Activated T-cell treated with anti-CD3 and anti-CD28 coated beads, Interleukin-2, amount 50 U/mL, for 4 hours (primary cell): Measurements from ENCODE around the gene PGLYRP3. TPM values are rescaled to one million over a fixed set of nuclear protein-coding genes. Genes with fewer than 3 reads are reported as not detected.
A peak's percentile ranks its signal among the peaks of the same experiment; 100 is the strongest.
"Not testable (repeated sequence)": the region's sequence is repeated elsewhere in the genome, so short reads cannot be mapped to it uniquely, and the experiment has no call there.

Experiments used
- ATAC-seq, 2 donors: fragments of 200-7000 bp; cut with Tn5 transposase; one replicate each; pipeline ENCODE4 v1.10.0; 2021
- DNase-seq: peaks from one replicate; pipeline ENCODE4 v3.0.0-alpha.2; 2020
- H3K27me3 Mint-ChIP-seq: one replicate; pipeline ENCODE4 v1.8.0; 2021; ENCODE audit warnings: low read depth, mixed read lengths
- H3K36me3 Mint-ChIP-seq: one replicate; pipeline ENCODE4 v1.8.0; 2022; ENCODE audit warnings: mixed read lengths; ENCODE audit not compliant: insufficient read depth
- H3K4me1 Mint-ChIP-seq: one replicate; pipeline ENCODE4 v1.8.0; 2021; ENCODE audit warnings: low read depth, mixed read lengths
- H3K4me3 Mint-ChIP-seq: one replicate; pipeline ENCODE4 v1.8.0; 2021; ENCODE audit warnings: mild to moderate bottlenecking, moderate library complexity, mixed read lengths
- H3K9me3 Mint-ChIP-seq: one replicate; pipeline ENCODE4 v1.8.0; 2021; ENCODE audit warnings: mixed read lengths
- total RNA-seq, 3 donors: library from RNA; stranded (reverse); gene quantifications; one replicate each; pipeline ENCODE4 v1.2.1, GENCODE V29; 2021

PGLYRP3 gene
- total RNA-seq, 3 donors from 2014 or later, result not detected

- Mint-ChIP-seq H3K4me3 (no peak overlapping the region), H3K4me1 (peaks cover 14% of the 10 kb centered on the region), H3K27me3 (peaks cover 14% of the 10 kb centered on the region), H3K9me3 (no peaks in the 10 kb centered on the region), H3K36me3 (no peaks in the 10 kb centered on the region)
- ATAC-seq (no peak), DNase-seq (no peak)
Measured at GRCh38 chr1:153353226-153353947, 40.6 kb upstream of the PGLYRP3 start.

GRCh38 chr1:153352523-153352922, 39.8 kb upstream of the PGLYRP3 start:
- Mint-ChIP-seq H3K27me3 (peaks cover 16% of the 10 kb centered on the region), H3K4me1 (peaks cover 7% of the 10 kb centered on the region), H3K9me3 (no peaks in the 10 kb centered on the region), H3K36me3 (no peaks in the 10 kb centered on the region), H3K4me3 (no peak overlapping the region)
- ATAC-seq (peak; percentile 52 to 62), DNase-seq (peak; percentile 51)

GRCh38 chr1:153350321-153350957, 37.7 kb upstream of the PGLYRP3 start:
- DNase-seq, result no peak
- peaks cover 13% of the 10 kb centered on the region for H3K4me1 Mint-ChIP-seq

GRCh38 chr1:153349363-153350320, 36.9 kb upstream of the PGLYRP3 start:
- DNase-seq (no peak), ATAC-seq (no peak)
- no peaks in the 10 kb centered on the region for H3K9me3 Mint-ChIP-seq
- peaks cover 30% of the 10 kb centered on the region for H3K27me3 Mint-ChIP-seq
- H3K36me3 Mint-ChIP-seq, result no peaks in the 10 kb centered on the region
- no peak overlapping the region for H3K4me3 Mint-ChIP-seq
- H3K4me1 Mint-ChIP-seq, result peaks cover 20% of the 10 kb centered on the region

More at GRCh38 chr1:153350321-153350957, 37.7 kb upstream of the PGLYRP3 start:
- no peak for ATAC-seq
- H3K27me3 Mint-ChIP-seq, result peaks cover 28% of the 10 kb centered on the region
- H3K9me3 Mint-ChIP-seq, result no peaks in the 10 kb centered on the region
- no peaks in the 10 kb centered on the region for H3K36me3 Mint-ChIP-seq
- no peak overlapping the region for H3K4me3 Mint-ChIP-seq

- ATAC-seq (no peak), DNase-seq (no peak)
- no peaks in the 10 kb centered on the region for H3K36me3 Mint-ChIP-seq
- peaks cover 34% of the 10 kb centered on the region for H3K27me3 Mint-ChIP-seq
- H3K4me1 Mint-ChIP-seq, result peaks cover 25% of the 10 kb centered on the region
- no peak within 1 kb of the TSS for H3K4me3 Mint-ChIP-seq
- H3K9me3 Mint-ChIP-seq, result no peaks in the 10 kb centered on the region
Measured at GRCh38 chr1:153348511-153349362, 36.0 kb upstream of the PGLYRP3 start, which contains the start of gene PGLYRP4. PGLYRP4 (minus strand) TSS chr1:153348841; CDS start chr1:153347932, 909 bp downstream.

GRCh38 chr1:153347856-153348255, 35.1 kb upstream of the PGLYRP3 start:
- no peak overlapping the region for H3K4me3 Mint-ChIP-seq
- DNase-seq (no peak), ATAC-seq (no peak)
- no peaks in the 10 kb centered on the region for H3K36me3 Mint-ChIP-seq
- no peaks in the 10 kb centered on the region for H3K9me3 Mint-ChIP-seq
- peaks cover 34% of the 10 kb centered on the region for H3K27me3 Mint-ChIP-seq
- peaks cover 28% of the 10 kb centered on the region for H3K4me1 Mint-ChIP-seq

- not testable (repeated sequence) for H3K9me3 Mint-ChIP-seq, DNase-seq, H3K36me3 Mint-ChIP-seq, H3K4me3 Mint-ChIP-seq, ATAC-seq
- peaks cover 28% of the 10 kb centered on the region for H3K4me1 Mint-ChIP-seq
- peaks cover 40% of the 10 kb centered on the region for H3K27me3 Mint-ChIP-seq
Measured at GRCh38 chr1:153347049-153347448, 34.3 kb upstream of the PGLYRP3 start.

- DNase-seq (no peak), ATAC-seq (peak in 1 of 2 donors; percentile 12)
- H3K36me3 Mint-ChIP-seq, result no peaks in the 10 kb centered on the region
- peaks cover 28% of the 10 kb centered on the region for H3K4me1 Mint-ChIP-seq
- no peak overlapping the region for H3K4me3 Mint-ChIP-seq
- no peaks in the 10 kb centered on the region for H3K9me3 Mint-ChIP-seq
- peaks cover 39% of the 10 kb centered on the region for H3K27me3 Mint-ChIP-seq
Measured at GRCh38 chr1:153346077-153346723, 33.4 kb upstream of the PGLYRP3 start.

GRCh38 chr1:153345187-153346076, 32.7 kb upstream of the PGLYRP3 start:
- H3K27me3 Mint-ChIP-seq, result peaks cover 42% of the 10 kb centered on the region

GRCh38 chr1:153344718-153345025, 31.9 kb upstream of the PGLYRP3 start:
- H3K36me3 Mint-ChIP-seq, result no peaks in the 10 kb centered on the region
- DNase-seq (no peak), ATAC-seq (no peak)
- H3K4me3 Mint-ChIP-seq, result no peak overlapping the region
- peaks cover 38% of the 10 kb centered on the region for H3K27me3 Mint-ChIP-seq
- no peaks in the 10 kb centered on the region for H3K9me3 Mint-ChIP-seq
- peaks cover 38% of the 10 kb centered on the region for H3K4me1 Mint-ChIP-seq

More at GRCh38 chr1:153345187-153346076, 32.7 kb upstream of the PGLYRP3 start:
- DNase-seq (no peak), ATAC-seq (peak; percentile 44 to 47)
- peaks cover 31% of the 10 kb centered on the region for H3K4me1 Mint-ChIP-seq
- H3K4me3 Mint-ChIP-seq, result no peak overlapping the region
- H3K36me3 Mint-ChIP-seq, result no peaks in the 10 kb centered on the region
- H3K9me3 Mint-ChIP-seq, result no peaks in the 10 kb centered on the region

GRCh38 chr1:153343811-153344717, 31.3 kb upstream of the PGLYRP3 start:
- Mint-ChIP-seq H3K36me3 (no peaks in the 10 kb centered on the region), H3K4me3 (no peak overlapping the region), H3K27me3 (peaks cover 33% of the 10 kb centered on the region), H3K9me3 (no peaks in the 10 kb centered on the region), H3K4me1 (peaks cover 44% of the 10 kb centered on the region)
- ATAC-seq (no peak), DNase-seq (no peak)
